ENCODE measurements around the gene GALNT7.
A peak's percentile ranks its signal among the peaks of the same experiment; 100 is the strongest.
"Not testable (repeated sequence)": the region's sequence is repeated elsewhere in the genome, so short reads cannot be mapped to it uniquely, and the experiment has no call there.

Gene GALNT7

DNA sequence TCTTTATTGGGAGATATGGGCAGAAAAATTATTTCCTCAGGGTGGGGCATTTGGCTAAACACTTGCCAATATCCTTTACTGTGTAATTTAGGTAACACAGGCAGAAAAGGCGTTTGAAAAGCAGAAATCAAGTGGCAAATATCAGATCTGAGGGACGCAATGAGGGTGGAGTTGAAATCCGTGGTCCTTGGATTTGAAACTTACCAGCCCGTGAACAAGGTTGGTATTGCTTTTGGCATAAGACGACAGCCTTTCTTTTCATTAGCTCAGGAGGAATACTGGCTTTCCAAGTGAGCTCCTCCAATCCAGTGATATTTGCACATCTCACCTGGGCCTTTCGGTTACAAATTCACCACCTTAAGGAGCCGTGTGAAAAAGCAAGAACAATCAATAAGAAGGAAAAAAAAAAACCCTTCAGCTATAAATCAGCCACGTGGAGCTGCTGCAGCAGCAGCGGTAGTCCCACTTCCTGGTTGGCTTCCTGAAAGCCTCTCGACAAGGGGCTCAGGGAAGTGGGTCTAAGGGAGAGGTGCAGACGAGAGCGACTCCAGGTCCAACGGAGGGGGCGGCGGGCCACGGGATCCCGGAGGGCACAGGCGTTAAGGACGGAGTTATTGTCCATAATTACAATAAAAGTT lies 734 bp upstream of the GALNT7 start:
- DNase-seq, result peak; percentile 3 to 4

DNA sequence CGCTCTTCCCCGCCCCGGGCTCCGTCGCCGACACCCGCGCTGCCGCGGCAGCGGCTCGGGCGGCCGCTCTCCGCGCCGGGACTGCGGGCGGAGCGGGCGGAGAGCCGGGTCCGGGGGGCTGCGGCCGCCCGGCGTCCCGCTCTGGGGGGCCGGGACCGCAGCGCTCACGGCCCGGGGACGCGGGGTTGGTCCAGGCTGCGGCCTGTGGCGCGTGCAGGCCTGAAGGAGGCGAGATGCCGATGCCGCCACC lies 492 bp downstream of the GALNT7 start:
- DNase-seq, result no peak

DNA sequence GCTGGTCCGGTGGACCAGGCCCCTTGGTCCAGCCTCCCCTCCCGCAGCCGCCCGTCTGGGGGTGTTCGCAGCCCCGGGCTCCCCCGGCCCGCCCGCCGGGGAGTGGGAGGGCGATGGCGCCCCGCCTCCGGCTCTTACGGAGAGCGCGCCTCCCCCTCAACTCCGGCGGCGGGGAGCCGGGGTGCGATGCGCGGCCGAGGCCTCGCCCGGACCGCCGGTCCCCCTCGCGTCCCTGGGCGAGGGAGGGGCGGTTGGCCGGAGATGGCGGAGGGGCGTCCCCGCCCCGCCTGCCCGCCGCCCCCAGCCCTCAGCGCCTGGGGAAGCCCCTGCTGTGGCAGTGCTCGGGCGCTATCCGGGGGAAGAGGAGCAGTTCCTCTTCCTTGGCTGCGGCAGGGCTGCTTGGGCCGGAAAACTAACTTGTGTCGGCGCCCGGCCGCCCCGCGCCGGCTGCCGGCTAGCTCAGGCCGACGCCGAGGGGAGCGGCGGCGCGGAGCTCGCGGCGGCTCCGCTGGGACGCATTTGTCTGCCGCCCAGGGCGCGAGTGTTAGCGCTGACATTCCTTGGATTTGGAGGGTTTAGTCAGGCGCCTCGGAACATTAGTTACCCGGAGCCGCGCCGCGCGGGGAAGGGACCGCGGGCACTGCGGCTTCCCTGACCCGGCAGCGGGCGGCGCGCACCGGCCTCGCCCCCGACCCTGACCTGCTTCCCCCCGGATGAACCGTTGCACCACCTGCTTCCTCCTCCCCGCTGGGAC lies 994 bp downstream of the GALNT7 start:
- DNase-seq, result peak; percentile 39 to 41

DNA sequence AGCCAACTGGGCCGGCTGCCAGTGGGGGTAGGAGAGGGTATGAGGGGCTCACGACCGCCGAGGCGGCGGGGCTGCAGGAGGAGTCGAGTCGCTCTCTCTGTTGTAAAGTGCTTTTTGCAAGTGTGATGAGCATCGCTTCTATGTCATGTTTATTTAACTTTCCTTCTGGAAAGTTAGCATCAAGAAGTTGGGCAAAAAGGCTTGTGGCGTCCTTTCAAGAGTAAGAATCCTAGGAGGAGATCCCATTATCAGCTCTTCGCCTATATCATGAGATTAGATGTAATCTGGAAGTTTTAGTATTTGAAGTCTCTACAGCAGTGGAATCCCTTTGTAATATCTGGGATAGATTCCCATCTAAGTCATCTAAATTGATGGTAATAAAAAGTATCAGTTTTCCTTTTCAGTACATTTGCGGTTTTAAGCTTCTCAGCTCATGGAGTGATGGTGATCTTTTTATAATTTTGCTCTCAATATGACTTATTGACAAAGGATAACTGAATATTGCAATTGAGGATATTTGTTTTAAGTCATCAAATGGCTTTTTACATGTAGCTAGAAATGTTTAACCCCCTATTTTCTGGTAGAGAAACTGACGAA lies 1.7 kb downstream of the GALNT7 start:
- no peak for DNase-seq

DNA sequence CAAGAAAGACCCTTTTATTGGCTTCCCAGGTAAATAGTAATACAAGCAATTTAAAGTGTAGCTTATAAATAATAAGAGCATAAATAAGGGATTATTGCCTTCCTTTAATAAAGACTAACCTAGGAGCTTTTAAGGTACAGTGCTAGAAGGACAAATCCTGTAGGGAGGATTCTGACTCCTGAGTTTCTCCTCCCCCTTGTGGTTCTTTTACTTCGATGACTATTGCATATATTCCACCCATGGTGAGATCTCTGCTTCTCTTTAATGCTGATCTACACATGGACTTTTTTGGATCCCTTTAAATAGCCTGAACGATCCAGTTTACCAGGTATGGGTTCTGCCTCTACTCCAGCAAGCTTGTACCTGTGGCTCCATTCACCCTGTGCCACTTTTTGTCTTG lies 2.5 kb downstream of the GALNT7 start:
- no peak for DNase-seq

DNA sequence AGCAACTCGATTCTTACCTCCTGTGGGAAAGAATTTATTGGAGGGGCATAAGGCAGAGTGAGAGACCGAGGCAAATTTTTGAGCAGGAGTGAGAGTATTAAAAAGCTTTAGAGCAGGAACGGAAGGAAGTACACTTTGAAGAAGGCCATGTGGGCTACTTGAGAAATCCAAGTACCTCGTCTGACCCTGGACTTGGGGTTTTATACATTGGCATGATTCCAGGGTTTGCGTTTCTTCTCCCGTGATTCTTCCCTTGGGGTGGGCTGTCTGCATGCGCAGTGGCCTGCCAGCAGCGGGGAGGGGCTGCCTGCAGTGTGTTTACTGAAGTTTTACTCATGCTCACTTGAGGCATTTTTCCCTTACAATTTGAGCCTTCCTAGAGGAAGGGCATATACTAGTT lies 3.4 kb downstream of the GALNT7 start:
- no peak for DNase-seq

DNA sequence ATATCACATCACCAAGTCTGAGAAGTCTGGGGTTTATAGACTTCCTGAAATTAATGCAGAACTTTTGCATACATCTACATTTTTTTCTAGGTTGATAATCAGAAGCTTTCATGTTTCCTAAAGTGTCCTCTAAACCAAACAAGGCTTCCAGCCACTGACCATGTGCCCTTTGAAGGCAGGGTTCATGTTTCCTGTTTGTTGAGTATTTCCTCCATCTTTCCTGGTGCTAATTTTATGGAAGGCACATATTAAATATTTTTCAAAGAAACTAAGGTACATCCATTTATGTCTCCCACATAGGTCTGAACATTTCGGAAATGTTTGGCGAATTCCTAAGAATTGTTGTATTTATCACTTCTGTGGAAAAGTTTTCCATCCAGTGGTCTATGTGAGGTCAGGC lies 5.6 kb downstream of the GALNT7 start:
- DNase-seq, result no peak

DNA sequence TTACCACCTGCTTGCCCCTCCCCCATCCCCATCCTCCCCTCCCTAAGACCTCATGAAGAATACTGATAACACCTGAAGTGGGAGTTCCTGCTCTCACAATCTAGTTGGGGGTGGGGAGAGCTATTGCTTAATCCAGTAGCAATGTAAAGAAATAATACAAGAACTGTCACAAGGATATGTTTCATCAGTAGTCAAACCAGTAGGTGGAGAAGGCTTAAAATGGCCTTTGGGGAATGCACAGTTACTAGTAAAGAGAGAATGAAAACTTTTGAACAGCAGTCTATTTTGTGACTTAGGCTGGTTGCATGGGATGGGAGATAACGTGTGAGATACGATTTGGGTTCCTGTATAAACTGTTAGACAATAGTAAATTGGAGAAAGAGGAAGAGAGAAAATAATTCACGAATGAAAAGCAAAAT lies 6.0 kb downstream of the GALNT7 start:
- DNase-seq, result no peak

DNA sequence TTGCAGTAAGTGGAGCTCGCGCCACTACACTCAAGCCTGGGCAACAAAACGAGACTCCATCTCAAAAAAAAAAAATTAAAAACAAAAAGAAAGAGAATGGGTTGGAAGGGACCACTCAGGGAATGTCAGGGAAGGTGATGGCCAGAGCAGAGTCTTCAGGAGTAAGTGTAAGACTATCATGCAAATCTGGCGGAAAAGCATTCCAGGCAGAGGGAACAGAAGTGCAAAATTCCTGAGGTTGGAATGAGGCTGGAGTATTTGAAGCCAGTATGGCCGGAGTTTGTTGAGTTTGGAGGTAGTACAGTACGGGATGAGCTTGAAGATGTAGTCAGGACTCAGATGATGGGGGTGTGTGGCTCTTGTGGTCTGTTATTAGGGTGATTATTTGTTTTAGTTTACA lies 7.4 kb downstream of the GALNT7 start:
- DNase-seq, result no peak

DNA sequence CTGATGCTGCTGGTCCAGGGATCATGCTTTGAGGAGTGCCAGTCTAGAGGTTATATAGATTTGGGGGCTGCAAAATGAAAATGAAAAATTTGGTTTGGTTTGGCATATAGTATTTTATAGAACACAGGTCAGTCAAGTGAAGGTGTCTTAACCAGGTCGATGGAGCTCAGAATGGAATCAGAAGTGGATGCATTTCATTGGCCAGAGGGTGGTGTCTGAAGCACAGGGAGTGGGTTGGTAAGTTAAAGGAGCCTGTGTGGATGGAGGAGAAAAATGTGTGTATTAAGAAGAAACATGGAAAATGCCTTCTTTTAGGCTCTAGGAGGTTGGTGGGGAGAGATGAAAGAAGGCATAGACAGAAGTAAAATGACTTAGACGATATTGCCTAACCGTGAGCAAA lies 8.6 kb downstream of the GALNT7 start:
- DNase-seq, result no peak

DNA sequence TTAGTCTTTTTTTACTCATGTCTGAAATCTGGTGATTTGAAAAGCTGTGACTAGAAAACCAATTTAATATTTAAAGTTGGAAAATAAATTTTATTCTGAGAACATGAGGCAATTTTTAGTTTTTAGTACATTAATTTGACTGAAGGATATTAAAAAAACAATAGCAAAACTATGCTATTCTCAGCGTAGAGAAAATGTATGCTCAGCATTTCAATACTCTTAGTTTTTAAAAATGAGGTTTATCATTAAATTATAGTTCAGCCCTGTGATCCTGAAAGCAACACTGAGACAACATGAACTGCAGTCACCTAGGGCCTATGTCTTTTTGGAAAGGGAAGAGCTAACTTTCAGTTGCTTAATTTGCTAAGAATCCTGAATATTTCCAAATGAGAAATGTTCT lies 9.5 kb downstream of the GALNT7 start:
- DNase-seq, result no peak

DNA sequence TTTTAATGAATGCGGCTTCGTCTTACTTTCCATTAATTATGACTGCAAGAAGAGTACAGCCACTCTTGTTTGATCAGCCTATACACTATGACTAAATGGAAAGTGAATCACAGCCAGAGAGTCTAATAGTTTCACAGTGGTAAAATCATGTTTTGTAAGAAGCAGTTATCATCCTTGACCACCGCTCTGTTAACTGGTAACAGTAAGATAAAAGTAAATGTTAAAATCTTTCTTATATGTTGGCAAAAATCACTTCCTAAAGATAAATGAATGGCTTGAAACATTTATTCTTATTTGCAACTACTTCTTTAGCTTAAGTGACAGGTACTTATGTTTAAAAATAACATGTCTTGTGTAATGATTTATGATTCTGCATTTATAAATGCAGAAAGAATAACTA lies 13.2 kb downstream of the GALNT7 start:
- no peak for DNase-seq

DNA sequence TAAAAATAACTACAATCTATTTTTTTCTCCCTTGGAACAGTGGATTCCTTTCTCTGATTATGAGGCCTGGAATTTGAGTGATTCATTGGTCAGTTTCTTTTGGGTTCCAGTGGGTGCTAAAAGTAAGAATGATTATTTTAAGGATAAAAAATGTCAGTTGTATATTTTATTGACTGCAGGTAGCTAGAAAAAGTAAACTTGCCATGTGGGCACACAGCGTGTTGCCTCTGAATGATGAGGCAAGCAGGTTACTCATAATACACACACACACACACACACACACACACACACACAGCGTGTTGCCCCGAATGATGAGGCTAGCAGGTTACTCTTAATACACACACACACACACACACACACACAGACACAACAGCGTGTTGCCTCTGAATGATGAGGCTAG lies 13.8 kb downstream of the GALNT7 start:
- no peak for DNase-seq

DNA sequence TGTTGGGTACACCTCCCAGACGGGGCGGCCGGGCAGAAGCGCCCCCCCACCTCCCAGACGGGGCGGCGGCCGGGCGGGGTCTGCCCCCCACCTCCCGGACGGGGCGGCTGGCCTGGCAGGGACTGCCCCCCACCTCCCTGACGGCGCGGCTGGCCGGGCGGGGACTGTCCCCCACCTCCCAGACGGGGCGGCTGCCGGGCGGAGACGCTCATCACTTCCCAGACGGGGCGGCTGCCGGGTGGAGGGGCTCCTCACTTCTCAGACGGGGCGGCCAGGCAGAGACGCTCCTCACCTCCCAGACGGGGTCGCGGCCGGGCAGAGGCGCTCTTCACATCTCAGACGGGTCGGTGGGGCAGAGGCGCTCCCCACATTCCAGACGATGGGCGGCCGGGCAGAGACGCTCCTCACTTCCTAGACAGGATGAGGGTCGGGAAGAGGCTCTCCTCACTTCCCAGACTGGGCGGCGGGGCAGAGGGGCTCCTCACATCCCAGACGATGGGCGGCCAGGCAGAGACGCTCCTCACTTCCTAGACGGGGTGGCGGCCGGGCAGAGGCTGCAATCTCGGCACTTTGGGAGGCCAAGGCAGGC lies 15.1 kb downstream of the GALNT7 start:
- DNase-seq, result not testable (repeated sequence)

DNA sequence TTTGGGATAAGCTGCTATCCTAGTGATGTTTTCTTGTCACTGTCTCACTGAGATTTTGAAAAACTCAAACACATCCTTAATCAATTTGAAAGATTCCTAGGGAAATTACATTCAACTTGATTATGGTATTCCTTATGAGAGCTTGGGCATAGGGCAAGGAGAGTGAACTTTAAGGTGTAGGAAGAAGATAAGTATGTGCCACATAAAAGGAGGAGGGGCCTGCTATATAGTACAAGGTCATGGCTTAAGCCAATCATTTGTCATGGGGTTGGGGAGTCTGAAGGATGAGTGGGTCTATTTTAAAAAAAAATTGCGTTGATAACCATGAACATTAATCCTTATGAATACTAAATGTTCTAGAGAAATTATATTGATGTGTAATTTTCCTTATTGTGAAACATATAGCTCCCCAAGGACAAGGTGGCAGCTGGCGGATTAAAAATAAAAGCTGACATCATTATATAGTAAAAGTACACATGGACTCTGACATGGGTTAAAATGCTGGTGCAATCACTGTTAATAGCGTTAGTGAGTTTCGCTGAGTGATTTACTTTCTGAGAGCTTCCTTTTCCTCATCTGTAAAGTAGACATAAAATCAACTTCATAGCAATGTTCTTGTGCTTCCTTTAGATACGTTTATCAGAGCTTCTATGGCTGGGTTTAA lies 17.4 kb downstream of the GALNT7 start:
- no peak for DNase-seq

DNA sequence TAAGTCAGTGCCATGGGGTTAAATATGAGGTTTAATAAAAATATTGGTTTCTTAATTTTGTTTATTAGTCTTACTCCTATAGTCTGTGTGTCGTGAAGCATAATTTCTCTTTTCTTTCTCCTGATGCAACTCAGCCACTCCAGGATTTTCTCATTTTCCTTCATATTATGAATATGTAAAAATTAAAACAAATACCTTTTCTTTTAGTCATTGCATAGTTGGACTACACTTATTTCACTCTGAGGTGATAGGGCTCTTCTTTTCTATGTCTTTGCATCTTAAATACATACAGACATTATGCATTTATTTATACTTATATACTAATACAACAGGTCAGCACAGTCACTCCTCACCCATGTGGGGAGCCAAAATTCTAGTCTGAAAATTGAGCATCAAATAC lies 19.1 kb downstream of the GALNT7 start:
- DNase-seq, result no peak

DNA sequence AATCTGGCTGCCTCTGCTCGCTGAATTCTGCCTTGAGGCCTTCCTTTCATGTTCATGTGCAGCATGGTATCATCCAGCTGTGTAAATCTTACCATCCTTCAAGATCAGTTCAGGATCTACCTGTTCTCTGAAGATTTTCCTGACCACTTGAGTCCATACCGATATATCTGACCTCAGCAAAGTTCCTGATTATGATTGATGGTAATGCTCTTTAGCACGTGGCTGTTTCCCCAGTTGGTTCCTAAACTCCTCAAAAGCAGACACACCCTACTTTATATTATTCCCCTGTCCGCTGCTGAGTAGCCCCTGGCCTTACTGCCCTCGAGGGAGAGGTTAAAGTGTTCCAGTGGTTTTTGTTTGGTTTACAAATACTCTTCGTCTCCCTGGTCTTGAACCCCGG lies 20.0 kb downstream of the GALNT7 start:
- DNase-seq, result no peak

DNA sequence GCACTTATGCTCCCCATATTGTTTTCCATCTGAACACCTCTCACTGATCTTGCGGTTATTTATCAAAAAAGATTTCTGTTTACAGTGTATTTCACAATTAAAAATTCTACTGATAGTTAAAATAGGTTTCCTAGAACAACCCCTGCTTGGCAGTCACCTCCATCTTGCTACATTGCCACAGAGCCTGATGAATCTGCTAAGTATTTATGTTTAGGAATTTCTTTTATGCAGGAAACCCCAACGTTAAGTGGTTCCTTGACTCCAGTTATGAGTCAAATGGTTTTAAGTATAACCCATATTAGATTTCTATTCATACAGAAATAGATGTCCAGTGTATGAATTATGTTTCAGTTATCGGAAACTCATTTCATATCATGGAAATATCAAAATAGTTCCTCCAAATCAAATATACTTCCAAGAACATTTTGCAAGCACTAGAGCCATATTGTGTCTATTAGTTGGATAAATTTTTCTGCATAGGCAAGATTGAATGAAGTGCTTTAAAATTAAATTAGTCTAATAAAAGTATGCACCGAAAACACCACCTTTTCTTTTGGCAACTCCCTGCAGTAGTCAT lies 20.6 kb downstream of the GALNT7 start:
- no peak for DNase-seq

DNA sequence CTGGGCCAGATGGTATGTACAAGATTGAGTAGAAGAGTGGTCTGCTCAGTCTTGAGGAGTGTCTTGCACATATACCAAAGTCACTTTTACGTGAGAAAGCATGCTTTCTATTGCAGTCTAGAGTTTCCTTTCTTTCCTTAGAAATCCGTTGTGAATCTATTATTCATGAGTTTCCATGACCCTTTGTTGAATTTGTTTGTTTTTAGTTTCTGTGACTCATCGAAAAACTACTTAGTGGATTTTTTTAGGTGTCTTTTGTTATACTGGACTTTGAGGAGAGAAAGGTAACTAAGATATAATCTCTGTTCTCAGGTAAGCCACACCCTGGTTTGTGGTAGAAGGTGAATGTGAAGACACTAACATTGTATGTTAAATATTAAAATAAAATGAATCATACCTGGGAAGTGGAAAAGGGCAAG lies 23.0 kb downstream of the GALNT7 start:
- DNase-seq, result no peak

DNA sequence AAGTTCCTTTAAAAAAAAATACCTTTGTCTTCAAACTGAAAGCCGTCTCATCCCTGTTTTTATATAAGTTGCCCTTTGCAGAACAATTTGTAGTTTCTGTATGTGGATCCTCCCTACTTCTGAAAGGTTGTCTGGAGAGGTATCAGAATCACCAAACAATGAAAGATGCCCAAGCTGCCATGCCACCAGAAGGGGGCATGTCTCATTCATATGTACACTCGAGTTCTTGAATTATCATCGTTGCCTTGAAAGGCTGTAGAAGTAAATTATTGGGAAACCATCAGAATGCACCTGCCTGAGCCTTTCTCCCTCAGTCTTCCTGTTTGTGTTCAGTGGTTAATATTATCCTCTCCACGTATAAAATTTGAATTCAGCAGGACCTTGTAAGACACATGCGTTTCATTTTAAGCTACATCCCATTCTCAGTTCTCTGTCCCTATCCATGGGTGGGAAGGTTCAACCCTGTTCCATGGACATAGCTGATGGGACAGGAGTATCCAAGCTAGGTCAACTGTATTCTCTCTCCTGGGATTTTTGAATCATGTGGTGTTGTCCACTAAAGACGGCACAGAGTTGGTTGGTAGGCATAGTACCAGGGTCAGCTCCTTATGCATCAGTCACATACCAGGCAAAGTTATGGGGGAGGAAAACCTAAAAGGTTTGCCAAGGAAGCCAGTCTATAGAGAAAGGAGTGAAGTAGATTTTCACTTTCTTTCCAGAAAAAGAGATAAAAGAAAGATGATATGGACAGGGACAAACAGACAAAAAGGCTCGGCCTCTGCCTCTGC lies 24.0 kb downstream of the GALNT7 start:
- DNase-seq, result no peak

DNA sequence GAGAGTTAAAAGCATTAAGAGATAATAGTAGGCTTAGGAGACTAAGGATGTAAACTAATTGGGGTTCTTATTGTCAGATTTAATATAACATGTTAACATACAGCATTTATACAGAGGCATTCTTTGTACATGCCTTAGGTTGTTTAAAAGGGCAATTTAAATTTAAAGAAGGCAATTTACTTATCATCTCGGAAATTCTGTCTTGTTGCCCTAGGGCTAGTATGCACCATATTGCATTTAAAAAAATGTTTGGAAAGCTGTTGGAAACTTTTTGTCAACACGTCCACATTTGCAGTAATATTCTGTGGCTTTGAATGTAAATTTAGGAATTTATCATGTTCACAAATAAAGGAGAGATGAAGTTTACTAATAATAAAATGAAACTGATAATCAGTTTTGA lies 25.5 kb downstream of the GALNT7 start:
- no peak for DNase-seq

DNA sequence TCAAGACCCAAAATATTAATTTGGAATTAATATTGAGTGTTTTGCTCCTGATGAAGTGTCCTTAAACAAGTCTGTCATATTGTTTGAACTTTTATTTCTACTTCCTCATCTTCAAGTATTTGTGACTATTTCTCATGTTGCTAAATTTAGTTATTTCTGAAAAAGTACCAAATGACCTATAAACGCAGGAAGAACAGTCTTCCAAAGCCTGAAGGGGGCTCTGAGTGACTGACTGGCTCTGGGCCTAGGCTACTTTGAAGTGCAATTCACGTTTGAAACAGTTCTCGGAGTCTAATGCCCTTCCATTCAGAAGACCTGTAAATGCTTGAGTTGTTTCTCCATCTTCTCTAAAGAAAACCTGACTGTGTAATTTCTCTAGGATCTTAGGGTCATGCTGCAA lies 26.5 kb downstream of the GALNT7 start:
- DNase-seq, result no peak

DNA sequence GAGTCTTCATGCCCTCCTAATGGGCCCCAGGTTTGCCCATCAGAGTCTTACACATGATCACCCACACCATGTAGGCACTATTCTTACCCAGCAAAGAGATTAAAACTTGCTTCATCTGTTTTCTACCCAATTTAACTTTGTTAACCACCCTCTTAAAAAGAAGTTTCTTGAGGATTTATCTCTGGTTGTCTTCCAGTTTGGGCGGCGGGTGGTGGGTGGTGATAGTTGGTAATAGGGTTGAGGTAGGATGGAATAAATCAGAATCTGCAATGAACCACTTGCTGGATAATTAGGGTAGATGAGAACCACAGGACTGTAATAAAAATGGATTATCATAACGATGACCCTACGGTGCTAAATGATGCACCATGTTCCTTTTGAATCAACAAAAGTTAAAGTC lies 30.9 kb downstream of the GALNT7 start:
- no peak for DNase-seq

Measured in activated CD4-positive, alpha-beta T cell treated with anti-CD3 and anti-CD28 coated beads, Interleukin-2, amount 50 U/mL, for 4 hours (primary cell).